GM21423 (cell line): ENCODE data around the gene CNTN1.

ENCODE experiments used
- ATAC-seq: cut with Tn5 transposase; IDR thresholded peaks from one replicate; pipeline ENCODE4 v1.9.1; 2021; ENCODE audit warnings: mild to moderate bottlenecking, moderate library complexity; ENCODE audit not compliant: unreplicated experiment

The CNTN1 gene

DNA sequence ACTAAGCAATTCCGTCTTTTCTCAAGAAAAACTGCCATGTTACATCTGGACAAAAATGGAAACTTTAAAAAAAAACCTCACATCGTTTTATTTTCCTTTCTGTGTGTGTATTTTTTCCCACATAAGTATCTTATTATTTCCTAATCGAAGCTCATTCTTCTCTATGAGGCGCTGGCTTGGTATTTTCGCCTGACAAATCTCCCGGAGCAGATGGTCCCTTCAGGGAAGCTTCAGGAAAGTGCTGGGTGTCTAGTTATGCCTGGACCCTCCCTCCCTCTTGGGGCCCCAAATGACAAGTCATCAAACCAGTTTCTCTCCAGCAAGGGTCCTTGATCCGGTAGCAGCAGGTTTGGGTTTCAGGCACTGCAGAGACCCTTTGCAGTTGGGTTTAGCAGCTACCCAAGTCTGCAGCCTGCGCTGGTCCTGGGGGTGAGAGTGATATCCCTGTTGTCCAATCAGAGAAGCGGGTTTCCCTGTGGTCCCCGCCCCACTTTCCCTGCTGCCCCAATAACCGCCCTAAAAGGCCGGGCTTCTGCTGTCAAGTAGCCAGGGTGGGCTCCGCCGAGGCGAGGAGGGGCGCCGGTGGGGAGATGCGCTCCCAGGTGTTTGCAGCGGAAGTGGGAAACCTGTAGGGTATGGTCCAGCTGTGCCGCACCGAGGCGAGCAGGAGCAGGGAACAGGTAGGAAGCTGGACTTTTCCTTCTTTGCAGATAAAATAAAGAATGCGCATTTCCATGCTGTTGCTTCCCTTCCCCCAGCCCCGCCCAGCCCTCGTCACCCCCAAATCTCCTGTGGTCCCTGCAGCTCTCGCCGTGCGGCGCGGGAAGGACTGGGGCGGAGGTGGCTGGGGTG is at the start of gene CNTN1:
TSS of gene CNTN1 (plus strand) at position 527 of the 852 bp plus-strand sequence.
- ATAC-seq = no peak

DNA sequence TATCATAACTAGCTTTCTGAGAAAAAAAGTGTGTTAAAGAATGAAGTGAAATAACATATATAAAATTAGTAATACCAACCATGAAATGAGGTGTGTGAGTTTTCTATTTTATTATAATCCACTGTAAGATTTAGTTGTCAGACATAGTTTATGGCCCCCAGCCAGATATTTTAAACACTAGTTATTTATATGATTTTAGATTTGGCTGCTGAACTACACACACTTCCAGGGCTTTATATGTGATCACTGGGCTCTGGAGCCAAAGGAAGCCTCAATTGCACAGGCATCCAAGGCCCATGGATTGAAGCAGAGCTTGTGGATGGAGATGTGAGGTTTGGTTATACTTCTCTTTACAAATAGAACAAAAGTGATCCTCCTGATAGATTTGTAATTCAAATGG is 48.7 kb upstream of the CNTN1 start:
- ATAC-seq = no peak

DNA sequence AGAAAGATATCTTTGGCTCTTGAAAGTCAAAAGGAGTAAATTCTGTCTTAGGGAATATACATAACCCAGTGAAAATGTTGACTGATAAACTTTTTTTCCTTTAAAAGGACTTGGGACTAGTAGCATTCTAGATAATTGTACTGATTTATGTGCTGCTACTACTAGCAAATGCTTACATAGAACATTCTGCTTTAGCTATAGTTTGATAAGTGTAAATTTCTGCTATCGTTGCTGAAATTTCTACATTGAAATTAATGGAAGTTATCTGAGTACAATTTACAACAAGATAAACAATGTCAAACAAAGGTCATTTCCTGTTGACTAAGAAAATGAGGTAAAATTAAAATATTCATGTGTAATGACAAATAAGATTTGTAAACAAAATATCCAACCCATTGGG is 48.3 kb upstream of the CNTN1 start:
- ATAC-seq = no peak

DNA sequence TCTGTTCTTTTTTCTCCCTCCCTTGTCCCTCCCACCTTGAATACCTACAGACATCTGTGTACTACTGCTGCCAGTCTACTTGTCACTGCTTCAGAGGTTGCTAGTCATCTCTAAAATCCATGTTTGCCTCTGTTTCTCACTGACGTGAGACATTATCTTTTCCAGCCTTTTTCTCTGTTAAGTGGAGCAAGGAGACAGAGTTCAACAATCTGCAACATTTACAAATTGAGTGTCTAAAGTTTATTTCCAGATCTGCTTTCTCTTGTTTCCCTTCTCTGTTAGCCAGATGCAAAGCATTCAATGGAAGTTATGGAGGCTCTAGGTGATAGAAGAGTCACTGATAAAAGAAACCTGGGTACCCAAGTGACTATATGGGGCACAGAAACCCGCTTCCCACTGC is 47.5 kb upstream of the CNTN1 start:
- ATAC-seq = no peak

DNA sequence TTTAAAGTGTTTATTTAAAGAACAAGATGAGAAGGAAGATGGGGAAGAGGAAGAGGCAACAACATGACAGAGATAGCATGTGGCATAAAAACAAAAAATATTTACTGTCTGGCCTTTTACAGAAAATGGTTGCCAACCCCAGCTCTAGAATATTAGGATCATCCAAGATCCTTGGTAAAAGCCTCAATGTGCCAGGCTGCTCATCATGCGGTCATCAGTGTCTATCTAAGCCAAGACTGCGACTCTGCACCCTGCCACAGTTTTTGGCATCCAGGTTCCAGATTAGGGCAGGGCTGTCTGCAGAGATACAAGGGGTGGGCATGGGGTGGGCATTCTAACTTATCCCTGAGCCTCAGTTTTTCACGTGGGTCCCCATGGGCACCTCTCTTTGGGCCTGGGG is 46.9 kb upstream of the CNTN1 start:
- ATAC-seq = no peak

DNA sequence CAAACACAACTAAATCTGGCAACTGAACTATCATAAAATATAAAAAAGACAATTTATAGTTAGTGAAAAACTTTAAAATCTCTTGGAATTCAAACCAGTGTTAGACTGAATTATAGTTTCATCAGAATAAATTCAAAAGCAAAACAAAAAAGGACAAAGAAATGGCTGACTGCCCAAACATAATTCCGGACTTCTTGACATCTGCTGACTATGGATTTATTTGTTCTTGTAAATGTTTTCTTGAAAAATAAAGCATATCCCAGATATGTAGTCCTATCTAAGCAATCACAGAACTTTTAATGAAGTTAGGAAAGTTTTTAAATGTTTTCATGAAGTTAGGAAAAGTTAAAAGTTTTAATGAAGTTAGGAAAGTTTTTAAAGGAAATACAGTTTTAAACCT is 45.8 kb upstream of the CNTN1 start:
- no peak for ATAC-seq

DNA sequence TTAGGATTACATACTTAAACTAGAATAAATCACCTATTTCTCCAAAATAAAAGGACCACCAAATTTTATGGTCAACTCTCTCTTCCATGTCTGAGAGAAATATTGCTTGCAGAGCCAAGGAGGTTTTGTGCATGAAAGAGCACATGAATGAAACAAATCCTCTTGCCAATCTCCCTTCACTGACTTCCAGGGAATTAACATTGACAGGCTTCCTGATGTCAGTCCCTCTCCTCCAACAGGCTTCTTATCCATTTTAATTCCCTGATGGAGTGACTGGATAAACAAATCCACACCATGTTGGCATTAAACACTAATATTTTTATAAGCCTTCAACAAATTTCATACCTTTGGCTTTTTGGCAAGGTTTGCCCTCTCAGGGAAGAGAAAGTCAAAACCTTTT is 45.3 kb upstream of the CNTN1 start:
- ATAC-seq = no peak

DNA sequence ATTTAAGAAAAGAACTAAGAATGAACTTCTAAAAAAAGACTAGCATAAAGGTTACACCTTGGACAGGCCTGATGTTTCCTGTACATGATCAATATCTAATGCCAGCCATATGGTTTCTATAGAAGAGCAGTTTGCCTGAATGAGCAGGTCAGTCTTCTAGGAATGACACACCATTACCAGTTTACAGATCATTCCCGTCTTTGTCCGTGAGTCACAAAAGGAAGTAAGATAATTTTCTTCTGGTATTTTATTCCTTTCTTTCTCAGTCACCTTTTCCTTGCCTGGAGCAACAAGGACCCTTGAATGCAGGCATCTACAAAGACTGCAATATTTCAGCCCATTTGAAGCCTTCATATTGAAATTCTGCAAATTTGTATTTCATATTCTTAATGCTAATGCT is 44.6 kb upstream of the CNTN1 start:
- ATAC-seq = no peak

DNA sequence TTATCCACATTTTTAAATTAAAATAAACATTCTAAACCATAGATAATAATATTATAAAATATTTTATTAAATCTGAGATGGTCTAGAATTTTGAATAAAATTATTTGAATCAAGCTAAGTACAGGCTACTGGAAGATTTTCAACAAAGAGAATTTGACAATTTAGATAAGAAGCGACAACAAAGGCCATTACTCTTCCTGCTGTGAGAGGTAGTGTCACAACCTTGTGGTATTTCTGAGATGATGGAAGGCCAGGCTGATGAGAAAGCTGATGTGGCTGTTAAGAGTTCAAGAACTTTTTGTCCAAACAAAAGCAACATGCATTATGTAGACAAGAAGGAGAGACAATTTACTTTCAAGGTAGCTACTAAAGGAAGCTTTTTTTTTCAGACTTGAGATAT is 43.7 kb upstream of the CNTN1 start:
- no peak for ATAC-seq

DNA sequence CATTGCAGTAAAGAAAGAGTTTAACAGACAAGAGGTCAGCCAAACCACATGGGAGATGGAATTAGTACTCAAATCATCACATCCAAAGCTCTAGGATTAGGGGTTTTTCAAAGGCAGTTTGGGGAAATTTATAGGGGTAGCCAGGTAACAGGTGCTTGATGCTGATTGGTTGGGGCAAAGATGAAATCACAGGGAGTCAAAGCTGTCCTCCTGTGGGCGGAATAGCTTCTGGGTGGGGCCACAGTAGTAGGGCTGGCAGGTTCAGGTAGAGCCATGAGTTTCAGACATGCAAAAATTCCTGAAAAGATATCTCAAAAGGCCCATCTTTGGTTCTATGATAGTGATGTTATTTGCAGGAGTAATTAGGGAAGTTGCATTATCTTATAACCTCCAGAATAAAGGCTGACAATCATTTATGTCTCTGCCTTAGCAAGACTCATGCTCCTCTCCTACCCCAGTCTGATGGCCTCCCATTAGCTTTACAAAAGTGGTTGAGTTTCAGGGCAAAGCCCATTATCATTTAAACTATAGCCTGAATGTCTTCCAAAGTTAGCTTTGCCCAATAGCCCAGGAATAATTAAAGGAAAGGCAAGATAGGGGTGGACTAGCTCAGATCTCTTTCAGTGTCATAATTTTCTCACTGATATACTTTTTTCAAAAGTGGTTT is 42.1 kb upstream of the CNTN1 start:
- no peak for ATAC-seq

DNA sequence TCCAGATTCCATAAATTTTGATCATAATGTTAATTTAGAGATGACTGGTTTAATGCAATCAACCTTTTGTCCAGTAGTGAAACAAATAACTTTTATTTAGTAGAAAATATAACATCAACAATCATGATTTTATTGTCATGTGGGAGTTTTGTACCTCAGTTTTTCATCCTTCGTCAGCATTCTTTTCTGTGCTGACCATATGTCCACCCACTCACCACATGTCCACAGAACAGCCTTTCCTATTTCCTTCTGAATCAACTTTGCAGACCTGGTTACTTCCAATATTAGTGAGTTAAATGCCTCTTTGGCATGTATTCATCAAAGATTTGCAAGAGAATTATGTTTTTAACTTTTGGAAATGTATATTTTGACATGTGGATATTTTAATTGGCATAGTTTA is 36.8 kb upstream of the CNTN1 start:
- ATAC-seq = no peak

DNA sequence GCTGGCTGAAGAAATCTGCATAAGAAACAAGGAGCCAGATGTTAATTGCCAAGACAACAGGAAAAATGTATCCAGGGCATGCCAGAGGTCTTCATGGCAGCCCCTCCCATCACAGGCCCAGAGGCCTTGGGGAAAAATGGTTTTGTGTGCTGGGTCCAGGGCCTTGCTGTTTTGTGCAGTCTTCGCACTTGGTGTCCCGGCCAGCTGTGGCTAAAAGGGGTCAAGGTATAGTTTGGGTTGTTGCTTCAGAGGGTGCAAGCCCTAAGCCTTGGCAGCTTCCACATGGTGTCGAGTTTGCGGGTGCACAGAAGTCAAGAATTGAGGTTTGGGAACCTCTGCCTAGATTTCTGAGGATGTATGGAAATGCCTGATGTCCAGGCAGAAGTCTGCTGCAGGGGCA is 29.9 kb upstream of the CNTN1 start:
- no peak for ATAC-seq

DNA sequence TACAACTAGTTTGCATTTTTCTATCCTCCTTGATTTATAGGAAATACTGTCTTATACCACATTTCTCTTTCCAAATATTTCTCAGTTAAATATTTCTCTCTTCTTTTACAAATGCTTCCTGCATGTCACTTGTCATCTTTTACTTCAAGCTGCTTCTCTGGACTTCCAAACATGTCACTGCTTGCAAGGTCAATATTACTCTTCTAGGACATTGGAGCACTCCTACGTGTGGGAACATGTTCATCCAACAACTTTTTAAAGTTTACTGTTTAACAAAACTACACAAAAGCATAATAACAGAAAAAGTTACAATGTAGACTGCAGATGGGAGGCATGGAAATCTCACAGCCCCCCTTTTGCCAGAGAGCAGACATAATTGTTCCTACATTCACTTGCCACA is 28.5 kb upstream of the CNTN1 start:
- no peak for ATAC-seq

DNA sequence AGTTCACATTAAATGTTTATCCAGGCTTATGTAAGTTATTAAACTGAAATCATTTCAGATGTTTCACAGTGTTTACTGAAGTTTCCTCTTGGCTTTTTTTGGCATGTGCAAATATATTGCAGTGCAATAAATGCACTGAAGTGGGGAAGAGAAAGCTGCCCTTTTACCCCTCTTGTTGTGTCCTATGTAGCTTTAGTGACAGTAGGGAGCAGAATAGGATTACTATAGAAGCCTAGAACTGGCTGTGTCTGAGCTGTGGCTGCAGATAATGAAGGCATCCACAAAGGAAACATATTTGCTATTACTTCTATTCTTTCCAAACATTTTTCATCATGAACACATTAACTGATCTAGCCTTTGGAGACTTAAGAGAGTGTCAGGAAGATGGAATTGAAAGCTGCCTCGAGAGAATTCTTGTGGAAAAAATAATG is 24.1 kb upstream of the CNTN1 start:
- ATAC-seq = no peak

DNA sequence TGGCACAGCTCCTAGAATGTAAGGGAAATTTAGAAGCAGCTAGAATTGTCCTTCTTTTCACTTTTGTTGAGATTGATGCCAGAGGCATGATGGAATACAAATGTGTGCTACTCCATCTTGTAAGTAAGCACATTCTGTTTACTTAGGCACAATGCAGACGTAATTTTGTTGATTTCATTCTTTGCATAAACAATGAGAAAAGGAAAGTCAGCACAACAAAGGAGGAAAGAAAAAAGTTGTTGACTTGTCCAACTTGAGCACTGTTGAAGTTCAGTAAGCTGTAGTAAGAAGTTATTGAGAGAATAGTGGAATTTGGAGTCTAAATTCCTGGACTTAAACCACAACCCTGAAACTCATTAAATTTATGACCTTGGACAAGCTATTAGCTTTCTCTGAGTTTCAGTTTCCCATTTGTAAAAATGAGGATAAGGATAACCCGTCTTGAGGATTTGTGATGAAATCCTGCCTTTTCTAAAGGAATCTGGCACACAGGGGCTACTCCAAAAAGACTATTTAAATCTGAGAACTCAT is 19.4 kb upstream of the CNTN1 start:
- ATAC-seq = no peak

DNA sequence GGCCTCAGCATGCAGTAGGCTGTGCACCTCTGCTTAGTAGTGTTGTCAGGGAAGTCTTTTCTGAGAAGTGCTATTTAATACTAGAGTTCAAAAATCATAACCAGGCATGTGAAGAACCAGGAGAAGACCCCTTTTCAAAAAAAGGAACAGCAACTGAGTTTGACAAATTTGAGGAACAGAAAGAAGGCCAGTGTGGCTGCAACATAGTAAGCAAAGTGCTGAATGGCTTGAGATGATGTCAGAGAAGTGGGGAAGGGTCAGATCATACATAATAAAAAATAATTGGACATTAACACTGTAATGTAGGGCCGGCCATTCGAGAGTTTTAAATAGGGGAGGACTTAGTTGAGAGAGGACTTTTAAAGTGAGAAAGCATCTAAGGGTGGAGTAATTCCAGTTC is 11.1 kb upstream of the CNTN1 start:
- ATAC-seq = no peak

DNA sequence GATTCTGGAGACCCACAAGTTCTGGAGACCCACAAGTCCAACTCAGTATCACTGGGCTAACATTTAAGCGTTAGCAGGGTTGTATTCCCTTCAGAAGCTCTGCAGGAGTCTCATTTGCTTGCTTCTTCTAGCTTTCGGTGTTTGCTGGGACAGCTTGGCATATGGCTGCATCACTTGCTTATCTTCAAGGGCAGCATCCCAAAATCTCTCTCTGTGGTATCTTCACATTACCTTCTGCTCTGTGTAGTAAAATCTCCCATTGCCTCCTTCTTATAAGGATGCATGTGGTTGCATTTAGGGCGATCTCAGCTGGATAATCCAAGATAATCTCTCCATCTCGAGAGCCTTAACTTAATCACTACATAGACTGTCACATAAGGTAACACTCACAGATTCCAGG is 7.3 kb upstream of the CNTN1 start:
- ATAC-seq = no peak

DNA sequence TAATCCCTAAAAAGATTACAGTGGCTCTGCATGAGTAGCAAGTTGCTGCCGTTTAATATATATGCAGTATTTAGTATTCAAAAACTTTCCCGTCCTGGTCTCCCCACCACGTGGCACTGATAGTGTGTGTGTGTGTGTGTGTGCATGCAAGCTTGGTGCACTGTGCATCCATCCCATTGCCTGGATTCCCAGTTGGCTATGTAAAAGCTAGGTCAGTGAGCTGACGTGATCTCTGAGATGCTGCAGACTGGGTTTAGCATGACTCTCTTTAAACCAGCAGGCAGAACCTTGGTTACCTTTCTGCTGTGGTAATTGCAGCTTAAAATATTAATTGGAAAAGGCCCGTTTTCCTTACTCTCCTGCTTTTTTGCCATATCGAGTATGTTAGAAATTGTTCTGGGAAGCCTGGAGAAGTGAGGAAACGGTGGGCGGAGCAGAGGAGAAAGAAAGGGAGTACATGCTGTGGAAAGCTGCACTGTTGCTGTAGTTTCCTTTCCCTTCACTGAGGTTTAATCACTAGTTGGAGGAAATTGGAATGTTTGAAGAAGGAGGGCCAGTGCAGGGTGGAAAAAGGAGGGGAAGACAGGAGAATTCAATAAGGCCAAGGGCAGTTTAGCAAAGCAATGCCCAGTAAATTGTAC is 4.0 kb upstream of the CNTN1 start:
- ATAC-seq = no peak

DNA sequence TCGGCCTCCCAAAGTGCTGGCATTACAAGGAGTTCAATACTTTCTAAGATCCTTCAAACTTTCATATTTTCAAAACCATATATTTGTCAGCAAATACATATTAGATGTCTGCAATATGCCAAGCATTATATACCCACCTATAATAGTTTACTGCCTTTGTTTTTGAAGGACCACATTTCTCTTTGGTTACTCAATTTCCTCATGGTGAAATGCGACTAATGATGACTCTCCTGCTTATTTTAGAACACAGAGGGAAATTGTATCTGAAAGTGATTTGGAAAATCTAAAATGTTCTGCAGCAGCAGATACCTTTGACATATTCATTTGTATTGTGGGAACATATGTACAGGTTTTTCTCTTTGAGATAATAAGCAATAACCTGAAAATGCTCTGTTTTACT is 2.7 kb upstream of the CNTN1 start:
- ATAC-seq = no peak

DNA sequence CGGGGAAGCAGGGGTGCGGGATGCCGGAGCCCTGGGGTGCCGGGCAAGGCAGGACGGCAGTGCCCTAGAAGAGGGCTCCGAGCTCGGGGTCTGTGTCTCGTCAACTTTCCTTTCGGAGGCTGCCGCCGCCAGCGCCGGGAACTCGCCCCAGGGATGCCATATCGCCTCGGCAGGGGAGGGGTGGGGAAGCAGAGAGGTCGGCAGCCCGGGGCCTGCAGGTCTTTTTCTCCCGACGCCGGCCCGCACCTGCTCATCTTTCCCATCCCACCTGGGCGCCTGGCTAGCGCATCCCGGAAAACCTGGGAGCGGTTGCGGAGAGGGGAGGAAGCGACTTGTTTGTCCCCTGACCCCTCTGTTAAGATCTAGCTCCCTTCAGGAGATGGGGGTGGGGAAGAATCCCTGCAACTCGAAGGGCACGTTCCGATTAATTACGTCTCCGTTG is 547 bp downstream of the CNTN1 start:
- ATAC-seq = no peak

DNA sequence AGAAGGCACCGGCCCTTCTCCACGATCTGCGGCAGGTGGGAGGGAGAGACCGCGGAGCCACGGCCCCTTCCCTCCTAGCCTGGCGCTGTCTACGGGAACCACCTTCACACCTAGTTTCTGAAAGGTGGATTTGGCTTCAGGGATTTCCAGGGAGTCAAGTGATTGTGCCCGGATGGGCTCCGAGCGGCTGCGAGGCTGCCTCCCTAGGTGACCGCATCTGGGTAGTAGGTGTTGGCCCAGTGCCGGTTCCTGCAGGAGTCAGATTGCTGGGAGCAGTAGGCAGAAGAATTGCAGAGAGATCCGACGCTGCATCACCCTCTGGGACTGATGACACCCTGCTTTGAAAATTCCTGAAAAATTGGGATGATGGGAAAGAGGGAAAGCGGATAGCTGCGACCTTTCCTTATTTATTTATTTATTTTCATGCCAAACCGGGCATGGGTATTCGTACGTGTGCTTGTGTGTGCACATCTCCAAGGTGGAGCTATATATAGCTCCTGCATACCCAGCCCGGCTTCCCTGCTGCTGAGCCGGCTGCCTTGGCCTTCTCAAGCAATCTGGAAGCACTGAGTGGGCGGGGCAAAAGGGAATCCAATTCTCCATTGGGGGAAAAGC is 1.1 kb downstream of the CNTN1 start:
- no peak for ATAC-seq
